ENCODE data around the gene TMEM225. TPM values are rescaled to one million over a fixed set of nuclear protein-coding genes. Genes with fewer than 3 reads are reported as not detected.
"Not testable (repeated sequence)": the region's sequence is repeated elsewhere in the genome, so short reads cannot be mapped to it uniquely, and the experiment has no call there.

The TMEM225 gene
- polyA plus RNA-seq, 1 experiment, result not detected

DNA sequence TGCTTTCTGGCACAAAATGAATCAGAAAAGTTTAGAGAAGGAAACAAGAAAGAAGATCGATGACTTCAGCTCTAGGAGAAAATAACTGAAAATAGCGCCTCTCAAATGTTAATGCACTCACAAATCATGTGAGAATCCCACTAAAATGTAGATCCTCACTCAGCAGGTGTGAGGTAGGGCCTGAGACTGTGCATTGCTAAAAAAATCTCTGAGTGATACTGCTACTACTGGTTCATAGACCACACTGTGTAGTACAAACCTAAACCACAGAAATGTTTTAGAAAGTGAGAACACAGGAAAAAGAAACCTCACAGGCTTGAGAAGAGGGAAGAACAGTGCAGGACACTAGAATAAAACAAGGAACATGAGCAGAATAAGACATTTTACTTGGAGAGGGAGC, 18.5 kb upstream of the TMEM225 start:
- Histone ChIP-seq H3K27me3 (ENCODE audit: control insufficient read depth, insufficient read depth, low read length) (no peaks in the 10 kb centered on the region), H3K4me3 (ENCODE audit: low read depth, low read length) (no peak overlapping the region), H3K36me3 (ENCODE audit: control insufficient read depth, insufficient read depth, low read length) (no peaks in the 10 kb centered on the region)
- ChIA-PET CTCF (no interaction called here), POLR2A (no interaction called here)
- DNase-seq (ENCODE audit: low read depth), result no peak
- TF ChIP-seq, protein P1, sequence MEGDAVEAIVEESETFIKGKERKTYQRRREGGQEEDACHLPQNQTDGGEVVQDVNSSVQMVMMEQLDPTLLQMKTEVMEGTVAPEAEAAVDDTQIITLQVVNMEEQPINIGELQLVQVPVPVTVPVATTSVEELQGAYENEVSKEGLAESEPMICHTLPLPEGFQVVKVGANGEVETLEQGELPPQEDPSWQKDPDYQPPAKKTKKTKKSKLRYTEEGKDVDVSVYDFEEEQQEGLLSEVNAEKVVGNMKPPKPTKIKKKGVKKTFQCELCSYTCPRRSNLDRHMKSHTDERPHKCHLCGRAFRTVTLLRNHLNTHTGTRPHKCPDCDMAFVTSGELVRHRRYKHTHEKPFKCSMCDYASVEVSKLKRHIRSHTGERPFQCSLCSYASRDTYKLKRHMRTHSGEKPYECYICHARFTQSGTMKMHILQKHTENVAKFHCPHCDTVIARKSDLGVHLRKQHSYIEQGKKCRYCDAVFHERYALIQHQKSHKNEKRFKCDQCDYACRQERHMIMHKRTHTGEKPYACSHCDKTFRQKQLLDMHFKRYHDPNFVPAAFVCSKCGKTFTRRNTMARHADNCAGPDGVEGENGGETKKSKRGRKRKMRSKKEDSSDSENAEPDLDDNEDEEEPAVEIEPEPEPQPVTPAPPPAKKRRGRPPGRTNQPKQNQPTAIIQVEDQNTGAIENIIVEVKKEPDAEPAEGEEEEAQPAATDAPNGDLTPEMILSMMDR (IDR thresholded peaks at IDR 0.05; ENCODE audit: insufficient read depth, low read depth, low read length), result no peak

DNA sequence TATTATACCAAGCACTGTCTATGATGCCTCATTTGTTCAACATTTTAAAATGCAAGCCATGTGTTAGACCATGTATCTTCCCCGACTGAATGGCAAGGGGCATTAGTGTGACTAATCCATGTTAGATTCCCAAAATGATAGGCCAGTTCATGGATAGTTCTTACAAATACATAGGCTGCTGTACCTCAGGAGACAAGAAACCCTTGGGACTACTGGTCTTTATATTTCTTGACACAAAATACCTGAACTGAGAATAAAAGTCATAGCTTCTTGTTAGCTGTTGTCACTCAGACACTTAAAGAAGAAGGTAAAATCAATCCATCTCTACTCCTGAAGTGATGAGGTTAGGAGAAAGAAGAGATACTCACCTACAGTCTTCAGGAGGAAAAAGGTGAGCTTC, 16.4 kb upstream of the TMEM225 start, which contains the start of gene OR8D4:
Gene OR8D4 (plus strand): TSS at position 301 of the 400 bp plus-strand sequence. CDS start 4,265 bp downstream, outside the sequence.
- Histone ChIP-seq H3K36me3 (ENCODE audit: control insufficient read depth, insufficient read depth, low read length) (no peaks in the 10 kb centered on the region), H3K27me3 (ENCODE audit: control insufficient read depth, insufficient read depth, low read length) (no peaks in the 10 kb centered on the region), H3K4me3 (ENCODE audit: low read depth, low read length) (no peak within 1 kb of the TSS)
- ChIA-PET POLR2A (no interaction called here), CTCF (no interaction called here)
- DNase-seq (ENCODE audit: low read depth), result no peak
- TF ChIP-seq, protein P1 (IDR thresholded peaks at IDR 0.05; ENCODE audit: insufficient read depth, low read depth, low read length), result no peak

DNA sequence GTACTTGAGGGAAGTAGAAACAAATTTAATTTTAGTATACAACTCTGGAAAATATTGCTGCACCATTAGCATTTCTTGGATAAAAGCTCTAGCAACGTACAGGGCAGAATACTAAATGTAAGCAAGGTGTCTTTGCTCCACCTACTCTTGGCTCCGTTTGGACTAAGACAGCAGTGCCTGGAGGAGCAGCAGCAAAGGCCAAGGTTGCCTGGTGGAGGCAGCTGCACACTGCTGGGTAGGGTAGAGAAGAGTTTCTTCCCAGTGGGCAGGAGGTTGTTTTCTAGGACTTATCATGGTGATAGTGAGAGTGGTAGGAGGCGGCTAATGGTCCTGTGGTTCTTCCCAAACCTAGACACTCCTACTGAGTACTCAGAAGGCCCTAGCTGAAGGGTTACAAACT, 14.3 kb upstream of the TMEM225 start:
- no peaks in the 10 kb centered on the region for H3K27me3 ChIP-seq (ENCODE audit: control insufficient read depth, insufficient read depth, low read length)
- DNase-seq (ENCODE audit: low read depth), result no peak
- no peak overlapping the region for H3K4me3 ChIP-seq (ENCODE audit: low read depth, low read length)
- CTCF ChIA-PET, result no interaction called here
- POLR2A ChIA-PET, result no interaction called here
- H3K36me3 ChIP-seq (ENCODE audit: control insufficient read depth, insufficient read depth, low read length), result no peaks in the 10 kb centered on the region
- TF ChIP-seq, protein P1 (IDR thresholded peaks at IDR 0.05; ENCODE audit: insufficient read depth, low read depth, low read length), result no peak

DNA sequence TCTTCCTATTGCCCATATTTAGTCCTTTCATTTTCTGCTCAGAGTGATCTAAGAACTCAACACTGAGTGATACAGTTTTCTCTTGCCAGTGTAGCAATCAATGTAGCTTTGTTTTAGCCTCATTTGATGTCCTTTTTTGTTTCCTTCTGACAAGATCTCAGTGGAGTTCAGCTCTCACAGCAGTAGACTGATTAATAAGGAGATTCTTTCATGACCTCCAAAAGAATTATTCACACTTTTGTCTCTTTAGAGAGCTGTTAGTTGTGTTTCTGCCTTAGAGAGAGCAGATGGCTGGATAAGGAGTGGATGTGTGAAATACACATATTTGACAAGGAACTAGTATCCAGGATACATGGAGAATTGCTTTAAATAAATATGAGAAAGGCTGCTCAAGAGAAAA, 6.6 kb upstream of the TMEM225 start:
- Histone ChIP-seq H3K36me3 (ENCODE audit: control insufficient read depth, insufficient read depth, low read length) (no peaks in the 10 kb centered on the region), H3K27me3 (ENCODE audit: control insufficient read depth, insufficient read depth, low read length) (no peaks in the 10 kb centered on the region), H3K4me3 (ENCODE audit: low read depth, low read length) (no peak overlapping the region)
- CTCF ChIA-PET, result no interaction called here
- POLR2A ChIA-PET, result no interaction called here
- no peak for DNase-seq (ENCODE audit: low read depth)
- TF ChIP-seq, protein P1 (IDR thresholded peaks at IDR 0.05; ENCODE audit: insufficient read depth, low read depth, low read length), result no peak

DNA sequence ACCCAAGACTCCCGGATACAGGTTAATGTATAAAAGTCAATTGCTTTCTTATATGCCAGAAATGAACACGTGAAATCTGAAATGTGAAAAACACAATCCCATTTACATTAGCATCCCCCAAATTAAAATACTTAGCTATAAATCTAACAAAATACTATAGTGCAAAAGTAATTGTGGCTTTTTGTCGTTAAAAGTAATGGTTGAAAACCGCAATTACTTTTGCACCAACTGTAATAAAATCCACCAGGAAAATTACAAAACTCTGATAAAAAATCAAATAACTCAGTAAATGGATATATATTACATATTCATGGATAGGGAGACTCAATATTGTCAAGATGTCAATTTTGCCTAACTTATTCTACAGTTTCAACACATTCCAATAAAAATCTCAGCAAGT, 4.6 kb downstream of the TMEM225 start:
- Histone ChIP-seq H3K4me3 (ENCODE audit: low read depth, low read length) (no peak overlapping the region), H3K27me3 (ENCODE audit: control insufficient read depth, insufficient read depth, low read length) (no peaks in the 10 kb centered on the region), H3K36me3 (ENCODE audit: control insufficient read depth, insufficient read depth, low read length) (no peaks in the 10 kb centered on the region)
- CTCF ChIA-PET, result no interaction called here
- DNase-seq (ENCODE audit: low read depth), result no peak
- TF ChIP-seq, protein P1 (IDR thresholded peaks at IDR 0.05; ENCODE audit: insufficient read depth, low read depth, low read length), result no peak
- POLR2A ChIA-PET, result no interaction called here

DNA sequence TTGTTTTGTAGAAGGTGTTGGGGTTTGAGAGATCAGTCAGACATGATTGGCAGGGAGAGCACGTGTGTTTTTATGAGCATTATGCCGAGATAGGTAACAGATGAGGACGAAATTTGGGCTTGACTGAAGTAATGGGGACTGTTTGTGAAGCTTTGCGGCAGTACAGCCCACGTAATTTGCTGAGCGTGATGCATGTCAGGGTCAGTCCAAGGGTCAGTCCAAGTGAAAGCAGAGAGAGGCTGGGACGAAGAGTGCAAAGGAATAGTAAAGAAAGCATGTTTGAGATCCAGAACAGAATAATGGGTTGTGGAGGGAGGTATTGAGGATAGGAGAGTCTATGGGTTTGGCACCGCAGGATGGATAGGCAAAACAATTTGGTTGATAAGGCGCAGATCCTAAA, 17.7 kb downstream of the TMEM225 start:
- DNase-seq (ENCODE audit: low read depth); POLR2A ChIA-PET; H3K4me3 ChIP-seq (ENCODE audit: low read depth, low read length); H3K27me3 ChIP-seq (ENCODE audit: control insufficient read depth, insufficient read depth, low read length); H3K36me3 ChIP-seq (ENCODE audit: control insufficient read depth, insufficient read depth, low read length); CTCF ChIA-PET: not testable (repeated sequence)

DNA sequence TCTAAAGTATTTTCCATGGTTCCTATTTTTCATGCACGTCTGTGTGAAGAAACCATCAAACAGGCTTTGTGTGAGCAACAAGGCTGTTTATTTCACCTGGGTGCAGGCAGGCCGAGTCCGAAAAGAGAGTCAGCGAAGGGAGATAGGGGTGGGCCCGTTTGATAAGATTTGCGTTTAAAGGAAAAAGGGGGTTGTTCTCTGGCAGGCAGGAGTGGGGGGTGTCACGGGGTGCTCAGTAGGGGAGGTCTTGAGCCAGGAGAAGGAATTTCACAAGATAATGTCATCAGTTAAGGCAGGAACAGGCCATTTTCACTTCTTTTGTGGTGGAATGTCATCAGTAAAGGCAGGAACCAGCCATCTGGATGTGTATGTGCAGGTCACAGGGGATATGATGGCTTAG, 20.2 kb downstream of the TMEM225 start:
- H3K4me3 ChIP-seq (ENCODE audit: low read depth, low read length); CTCF ChIA-PET; H3K36me3 ChIP-seq (ENCODE audit: control insufficient read depth, insufficient read depth, low read length); H3K27me3 ChIP-seq (ENCODE audit: control insufficient read depth, insufficient read depth, low read length); DNase-seq (ENCODE audit: low read depth); POLR2A ChIA-PET: not testable (repeated sequence)

Data from BJ (cell line).